UCSD-AML1 (cell line): ENCODE results near the gene PRIM2.
A peak's percentile ranks its signal among the peaks of the same experiment; 100 is the strongest.
"Not testable (repeated sequence)": the region's sequence is repeated elsewhere in the genome, so short reads cannot be mapped to it uniquely, and the experiment has no call there.

Experiments
- DNase-seq: peaks from one replicate; lab custom pipeline; 2025; ENCODE audit not compliant: unreplicated experiment; lab: John Stamatoyannopoulos, UW

The PRIM2 gene

DNA sequence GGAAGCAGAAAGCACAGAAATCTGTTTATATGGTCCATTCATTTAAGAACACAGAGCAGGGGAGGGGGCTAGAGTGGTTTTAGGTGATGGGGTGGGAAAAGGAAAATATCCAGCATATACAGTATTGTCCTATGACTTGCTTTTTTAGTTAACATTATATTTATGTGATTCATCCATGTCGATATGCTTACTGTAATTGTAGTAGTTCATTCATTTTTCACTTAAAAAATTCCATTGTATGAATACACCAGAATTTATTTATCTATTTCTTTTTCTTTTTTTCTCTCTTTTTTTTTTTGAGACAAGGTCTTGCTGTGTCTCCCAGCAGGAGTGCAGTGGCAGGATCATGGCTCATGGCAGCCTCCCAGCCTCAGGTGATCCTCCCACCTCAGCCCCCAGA is 9.6 kb upstream of the PRIM2 start:
- no peak for DNase-seq

GRCh38 chr6:57308755-57309154 is 8.7 kb upstream of the PRIM2 start:
- DNase-seq: not testable (repeated sequence)

GRCh38 chr6:57310095-57310816 is 7.2 kb upstream of the PRIM2 start:
- not testable (repeated sequence) for DNase-seq

- no peak for DNase-seq
Measured at GRCh38 chr6:57310817-57311157, 6.6 kb upstream of the PRIM2 start.

GRCh38 chr6:57311300-57312003 is 6.0 kb upstream of the PRIM2 start:
- not testable (repeated sequence) for DNase-seq

DNA sequence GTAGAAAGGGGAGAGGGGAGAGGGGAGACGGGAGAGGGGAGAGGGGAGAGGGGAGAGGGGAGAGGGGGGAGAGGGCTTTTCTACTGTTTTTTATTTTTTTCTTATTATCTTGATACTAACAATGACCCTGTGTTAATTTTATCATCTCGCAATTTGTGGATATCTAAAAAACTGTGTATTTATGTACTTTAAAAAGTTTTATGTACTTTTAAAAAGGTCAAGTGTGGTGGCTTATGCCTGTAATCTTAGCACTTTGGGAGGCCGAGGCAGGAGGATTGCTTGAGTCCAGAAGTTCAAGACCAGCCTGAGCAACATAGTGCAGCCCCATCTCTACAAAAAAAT is 5.5 kb upstream of the PRIM2 start:
- DNase-seq: no peak

DNA sequence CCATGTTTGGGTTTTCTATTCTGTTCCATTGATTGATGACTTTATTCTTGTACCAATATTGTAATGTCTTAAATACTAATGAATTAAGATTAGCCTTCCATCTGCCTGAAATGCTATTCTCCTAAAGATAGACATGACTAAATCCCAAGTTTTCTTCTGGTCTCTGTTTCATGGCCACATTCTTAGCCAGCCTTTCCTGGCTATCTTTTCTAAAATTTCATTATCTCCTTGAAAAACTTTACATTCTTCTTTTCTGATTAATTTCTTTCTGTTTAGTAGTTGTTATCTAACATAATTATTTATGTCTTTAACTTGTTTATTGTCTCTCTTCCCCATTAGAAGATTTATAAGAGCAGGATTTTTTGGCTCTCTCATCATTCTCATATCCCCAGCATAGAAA is 4.4 kb upstream of the PRIM2 start:
- no peak for DNase-seq

- no peak for DNase-seq
Measured at GRCh38 chr6:57313711-57314471, 3.5 kb upstream of the PRIM2 start.

DNA sequence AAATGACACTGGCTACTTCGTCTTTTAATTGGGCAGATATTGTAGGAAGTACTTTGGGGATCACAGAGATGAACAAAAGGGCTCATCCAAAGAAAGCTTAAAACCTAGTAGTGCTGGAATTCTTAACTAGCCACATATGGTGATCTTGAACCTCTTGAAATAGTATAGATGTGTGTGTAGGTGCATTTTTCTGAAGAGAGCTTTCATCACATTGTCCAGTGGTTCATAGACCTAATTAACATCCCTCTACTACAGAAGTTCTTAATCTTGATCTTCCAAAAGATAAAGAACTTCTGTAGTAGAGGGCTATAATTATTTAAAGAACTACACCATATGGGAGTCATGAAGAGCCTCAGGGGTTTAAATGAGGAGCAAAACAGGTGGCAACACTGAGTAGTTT is 2.3 kb upstream of the PRIM2 start:
- no peak for DNase-seq

GRCh38 chr6:57315851-57316250 is 1.6 kb upstream of the PRIM2 start:
- no peak for DNase-seq

DNA sequence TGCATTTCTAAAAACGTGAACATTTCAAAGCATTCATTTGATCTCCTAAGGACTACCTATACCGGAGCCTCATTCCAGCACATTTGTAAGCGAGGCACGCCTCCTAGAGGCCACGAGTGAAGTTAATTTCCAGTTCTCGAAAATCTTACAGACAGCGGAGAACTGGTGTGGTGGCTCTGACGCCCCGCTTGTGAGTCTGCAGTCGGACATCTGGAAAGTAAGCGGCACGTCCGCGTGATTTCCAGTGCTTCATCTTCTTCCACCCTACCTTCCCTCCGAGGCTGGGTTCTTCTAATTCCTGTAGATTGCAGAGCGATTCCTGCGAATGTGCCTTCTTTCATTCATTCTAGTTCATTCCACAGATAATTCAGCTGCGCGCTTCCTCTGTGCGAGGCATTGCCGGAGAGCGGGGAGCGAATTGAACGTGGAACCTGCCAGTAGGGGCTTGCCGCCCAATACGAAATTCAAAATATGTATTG is 810 bp upstream of the PRIM2 start:
- peak; percentile 82 for DNase-seq

- no peak for DNase-seq
Measured at GRCh38 chr6:57324538-57324937, 7.1 kb downstream of the PRIM2 start.

DNA sequence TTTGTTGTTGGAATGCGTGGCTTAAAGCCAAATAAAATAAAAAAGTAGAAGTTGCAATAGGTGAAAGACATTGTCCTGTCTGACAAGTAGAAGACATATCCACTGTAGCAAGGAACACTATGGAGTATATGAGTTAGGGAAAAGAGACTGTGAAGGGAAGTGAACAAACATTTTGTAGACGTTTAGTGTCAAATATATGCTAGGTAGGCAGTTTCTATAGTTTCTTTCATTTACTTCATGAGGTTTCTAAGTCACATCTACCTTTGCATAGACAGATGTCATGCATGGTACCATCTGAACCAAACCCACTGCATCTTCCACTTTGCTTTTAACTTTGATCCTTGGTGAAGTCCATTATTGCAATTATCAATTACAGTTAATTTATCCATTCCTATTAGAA is 9.9 kb downstream of the PRIM2 start:
- no peak for DNase-seq

DNA sequence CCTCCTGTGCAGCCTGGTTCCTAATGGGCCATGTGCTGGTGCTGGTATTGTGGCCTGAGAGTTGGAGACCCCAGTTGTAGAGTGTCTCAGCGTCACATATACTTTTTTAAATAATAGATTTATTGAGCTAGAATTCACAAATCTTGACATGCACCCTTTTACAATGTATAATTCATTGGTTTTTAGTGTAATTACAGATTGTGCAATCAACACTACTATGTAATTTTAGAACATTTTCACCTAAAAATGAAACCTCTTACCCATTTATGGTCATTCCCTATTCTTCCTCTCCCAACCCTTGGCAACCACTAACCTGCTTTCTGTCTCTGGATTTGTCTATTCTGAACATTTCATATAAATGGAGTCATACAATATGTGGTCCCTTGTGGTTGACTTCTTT is 10.6 kb downstream of the PRIM2 start:
- DNase-seq: no peak

GRCh38 chr6:57329933-57330332 is 12.5 kb downstream of the PRIM2 start:
- DNase-seq: no peak

DNA sequence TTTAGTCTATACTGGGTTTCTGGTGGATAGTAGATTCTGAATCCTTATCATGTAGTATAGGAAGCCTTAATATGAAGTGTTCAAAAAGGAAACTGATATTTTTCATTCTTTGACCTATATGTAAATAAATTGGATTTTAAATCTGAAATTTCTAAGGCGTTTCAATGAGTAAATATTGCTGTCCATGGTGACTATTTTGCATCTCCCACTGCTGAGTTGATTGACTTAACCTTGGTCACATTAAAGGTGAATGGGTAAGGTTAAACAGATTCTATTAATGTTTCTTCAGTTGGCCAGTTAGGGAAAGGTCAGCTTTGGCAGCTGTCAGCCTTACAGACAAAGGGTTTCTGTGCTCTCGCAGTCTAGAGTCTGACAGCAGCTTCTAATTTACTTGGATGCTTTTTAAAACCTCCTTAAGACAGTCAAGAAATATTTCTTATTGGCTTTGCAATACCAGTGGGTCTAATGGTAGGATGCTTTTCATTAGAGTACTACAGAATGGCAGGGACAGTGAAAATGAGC is 24.8 kb downstream of the PRIM2 start:
- DNase-seq: no peak

DNA sequence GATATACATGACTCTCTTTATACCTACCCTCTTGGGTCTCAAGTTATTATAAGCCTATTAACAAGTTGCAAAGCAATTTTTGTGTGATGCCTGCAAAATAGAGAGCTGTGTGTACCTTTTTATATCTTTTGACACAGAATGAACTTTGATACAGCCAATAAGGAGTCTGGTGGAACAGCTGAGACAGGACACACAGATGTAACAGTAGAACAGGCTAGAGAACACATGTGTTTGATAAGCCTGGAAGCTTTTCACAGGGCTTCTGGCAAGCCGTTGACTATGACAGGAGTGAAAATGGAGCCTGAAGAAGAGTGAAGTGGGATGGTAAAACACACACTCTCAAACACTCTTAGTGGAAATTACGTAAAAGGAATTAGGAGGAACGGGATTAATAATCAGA is 25.9 kb downstream of the PRIM2 start:
- DNase-seq: not testable (repeated sequence)

DNA sequence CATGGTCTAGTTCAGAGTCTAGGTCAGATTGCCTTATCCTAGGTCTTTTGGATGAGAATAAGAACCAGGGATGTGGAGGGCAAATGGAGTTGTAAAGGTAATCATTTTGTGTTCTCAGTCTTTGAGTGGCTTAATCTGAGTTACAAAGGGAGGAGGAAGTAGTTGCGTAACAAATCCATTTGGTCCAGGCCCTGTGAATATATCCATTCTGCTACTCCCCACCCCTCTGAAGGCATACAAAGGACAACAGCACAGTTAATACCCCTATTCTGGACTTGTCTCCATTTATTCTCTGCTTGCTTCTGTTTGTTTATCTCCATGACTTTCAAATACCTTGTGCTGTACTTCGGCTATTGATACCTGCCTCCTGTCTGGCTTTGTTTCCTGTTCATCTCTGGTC is 29.3 kb downstream of the PRIM2 start:
- DNase-seq: not testable (repeated sequence)

DNA sequence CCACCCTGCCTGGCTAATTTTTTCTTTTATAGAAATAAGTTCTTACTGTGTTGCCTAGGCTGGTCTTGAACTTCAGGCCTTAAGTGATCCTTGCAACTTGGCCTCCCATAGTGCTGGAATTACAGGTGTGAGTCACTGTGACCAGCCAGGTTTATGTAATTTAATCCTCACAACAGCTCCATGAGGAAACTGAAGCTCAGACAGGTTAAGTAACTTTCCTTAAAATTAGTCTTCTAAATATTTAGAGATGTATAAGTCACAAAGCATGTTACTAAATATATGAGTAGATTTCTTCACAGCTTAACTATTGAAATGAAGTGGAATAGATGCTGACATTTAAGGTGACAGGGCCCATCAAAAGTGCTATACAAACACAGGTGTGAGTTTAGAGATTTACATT is 30.2 kb downstream of the PRIM2 start:
- not testable (repeated sequence) for DNase-seq

DNA sequence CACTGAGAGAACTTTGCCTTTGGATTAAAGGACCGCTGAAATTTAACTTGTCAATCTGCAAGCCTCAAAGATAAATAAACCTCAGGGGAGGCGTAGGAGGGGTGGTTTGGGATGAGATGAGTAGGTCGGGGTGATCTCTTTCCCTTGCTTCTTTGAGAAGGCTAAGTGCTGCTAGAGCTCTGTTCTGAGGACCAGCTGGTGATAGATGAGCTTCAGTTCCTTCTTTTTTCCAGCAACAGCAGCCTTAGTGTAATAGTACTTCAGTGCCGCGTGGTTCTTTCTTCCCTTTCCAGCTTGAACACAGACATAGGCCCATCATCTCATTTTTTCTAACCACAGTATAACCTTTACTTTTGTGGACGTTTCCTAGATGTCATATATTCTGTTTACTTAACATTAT is 33.0 kb downstream of the PRIM2 start:
- DNase-seq: not testable (repeated sequence)

DNA sequence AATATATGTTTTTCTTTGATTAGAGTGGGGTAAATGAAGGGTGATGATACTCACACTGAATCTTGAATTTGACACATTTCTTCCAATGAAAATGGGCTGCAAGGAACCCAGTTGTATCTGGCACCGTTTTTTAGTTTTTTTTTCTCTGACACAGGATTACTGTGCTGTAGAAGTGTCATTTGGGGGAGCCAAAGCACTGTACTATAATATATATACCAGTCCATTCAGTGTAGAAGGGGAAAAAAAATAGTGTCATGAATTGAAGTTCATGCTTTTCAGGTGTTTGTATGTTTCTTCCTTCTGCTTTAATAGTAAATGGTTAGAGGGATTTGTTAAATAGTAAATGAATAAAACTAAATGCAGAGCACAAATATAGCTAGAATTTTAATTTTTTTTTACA is 35.2 kb downstream of the PRIM2 start:
- DNase-seq: not testable (repeated sequence)

GRCh38 chr6:57358319-57358718 is 40.9 kb downstream of the PRIM2 start:
- not testable (repeated sequence) for DNase-seq
